GM23338 (cell line): ENCODE measurements around the gene SRMS. TPM values are rescaled to one million over a fixed set of nuclear protein-coding genes. Genes with fewer than 3 reads are reported as not detected.

Source experiments
- ATAC-seq: fragments of 200-7000 bp; cut with Tn5 transposase; 3 replicates; pipeline ENCODE4 v1.9.1; 2020
- DNase-seq: peaks from one replicate; pipeline ENCODE4 v3.0.0-alpha.2; 2015; ENCODE audit warnings: low spot score
- H2AFZ ChIP-seq: fragments of 200-600 bp; sonication (generic); 2 replicates; pipeline ENCODE4 v1.8.0; 2016; ENCODE audit warnings: antibody characterized with exemption, mild to moderate bottlenecking, moderate library complexity
- H3F3A ChIP-seq: fragments of 200-600 bp; sonication (generic); replicated peaks from 2 replicates; pipeline ENCODE4 v1.8.0; 2017; ENCODE audit warnings: antibody characterized with exemption, mixed run types, low read depth
- H3K27ac ChIP-seq: fragments of 200-600 bp; sonication (generic); 2 replicates; pipeline ENCODE4 v1.6.1; 2016; ENCODE audit warnings: low read depth
- H3K27me3 ChIP-seq: fragments of 200-600 bp; sonication (generic); 2 replicates; pipeline ENCODE4 v1.8.0; 2016; ENCODE audit warnings: mild to moderate bottlenecking, mixed run types, moderate library complexity; ENCODE audit not compliant: insufficient read depth
- H3K36me3 ChIP-seq: fragments of 200-600 bp; sonication (generic); 2 replicates; pipeline ENCODE4 v1.8.0; 2016; ENCODE audit warnings: mild to moderate bottlenecking; ENCODE audit not compliant: insufficient read depth
- H3K4me1 ChIP-seq: fragments of 200-600 bp; sonication (generic); 2 replicates; pipeline ENCODE4 v1.8.0; 2016; ENCODE audit warnings: mild to moderate bottlenecking, moderate library complexity; ENCODE audit not compliant: insufficient read depth
- H3K4me2 ChIP-seq: fragments of 200-600 bp; sonication (generic); 2 replicates; pipeline ENCODE4 v1.7.1; 2017; ENCODE audit warnings: mixed run types
- H3K4me3 ChIP-seq: fragments of 200-600 bp; sonication (generic); 2 replicates; pipeline ENCODE4 v1.6.1; 2016; ENCODE audit warnings: mixed run types
- H3K79me2 ChIP-seq: fragments of 200-600 bp; sonication (generic); replicated peaks from 2 replicates; pipeline ENCODE4 v1.8.0; 2017; ENCODE audit warnings: mild to moderate bottlenecking; ENCODE audit not compliant: insufficient read depth
- H3K9me2 ChIP-seq: fragments of 200-600 bp; sonication (generic); 2 replicates; pipeline ENCODE4 v1.8.0; 2017; ENCODE audit not compliant: insufficient read depth
- H4K20me1 ChIP-seq: fragments of 200-600 bp; sonication (generic); replicated peaks from 2 replicates; pipeline ENCODE4 v1.8.0; 2017; ENCODE audit warnings: mild to moderate bottlenecking; ENCODE audit not compliant: insufficient read depth
- H3K27ac Mint-ChIP-seq: 2 replicates; pipeline ENCODE4 v1.8.0; 2020; ENCODE audit warnings: inconsistent platforms, mild to moderate bottlenecking, moderate library complexity, mixed read lengths
- H3K27me3 Mint-ChIP-seq: 3 replicates; pipeline ENCODE4 v1.8.0; 2022; ENCODE audit warnings: low read depth, mild to moderate bottlenecking, moderate library complexity, mixed read lengths, inconsistent platforms; ENCODE audit not compliant: insufficient read depth, poor library complexity
- H3K36me3 Mint-ChIP-seq: 3 replicates; pipeline ENCODE4 v1.8.0; 2021; ENCODE audit warnings: low read depth, mild to moderate bottlenecking, inconsistent platforms, moderate library complexity, mixed read lengths
- H3K4me1 Mint-ChIP-seq: 3 replicates; pipeline ENCODE4 v1.8.0; 2020; ENCODE audit warnings: mild to moderate bottlenecking, inconsistent platforms, mixed read lengths
- H3K4me3 Mint-ChIP-seq: 3 replicates; pipeline ENCODE4 v1.8.0; 2021; ENCODE audit warnings: moderate library complexity, mild to moderate bottlenecking, inconsistent platforms, mixed read lengths
- H3K9me3 Mint-ChIP-seq: 3 replicates; pipeline ENCODE4 v1.8.0; 2020; ENCODE audit warnings: moderate library complexity, mild to moderate bottlenecking, inconsistent platforms, mixed read lengths
- NANOG ChIP-seq: IDR thresholded peaks from 2 replicates; pipeline ENCODE4 v1.6.1; 2016; ENCODE audit warnings: antibody characterized with exemption, borderline replicate concordance
- POLR2AphosphoS5 ChIP-seq: IDR thresholded peaks from 2 replicates; pipeline ENCODE4 v1.6.1; 2016; ENCODE audit warnings: antibody characterized with exemption, low read depth
- ZNF114 ChIP-seq: fragments of 250-450 bp; sonication (Bioruptor Pico); IDR thresholded peaks from 2 replicates; pipeline ENCODE4 v1.5.0; 2020; ENCODE audit warnings: mild to moderate bottlenecking, moderate library complexity
- ZNF331 ChIP-seq: fragments of 250-450 bp; sonication (Bioruptor Pico); IDR thresholded peaks from 2 replicates; pipeline ENCODE4 v1.5.0; 2020; ENCODE audit warnings: low read depth, mild to moderate bottlenecking, moderate library complexity
- polyA plus RNA-seq: library from polyadenylated mRNA; unstranded; fragments of >200 nt; fragmentation: Nextera tagmentation; extraction: Ambion mirVana; gene quantifications from 2 replicates; pipeline ENCODE4 v1.2.1, GENCODE V29; 2016
- total RNA-seq: library from RNA; depleted of rRNA; stranded (reverse); fragments of >200 nt; shearing (Covaris generic); gene quantifications from 2 replicates; pipeline ENCODE4 v1.2.3, GENCODE V29; 2014
- TF ChIP-seq, protein P1 (sequence below): IDR thresholded peaks from one replicate; pipeline ENCODE4 v1.6.1; 2018; ENCODE audit warnings: antibody characterized with exemption; ENCODE audit not compliant: unreplicated experiment
- TF ChIP-seq, protein P2 (sequence below), 2 experiments: fragments of 200-600 bp in 1 of 2; sonication (generic) in 1 of 2; conservative IDR thresholded peaks; 2 replicates each; pipeline versions ENCODE4 v1.5.1 to v1.6.1; 2016 to 2017; ENCODE audit warnings: antibody characterized with exemption in 2 of 2, low read depth in 2 of 2, mild to moderate bottlenecking in 2 of 2, moderate library complexity in 1 of 2
- TF ChIP-seq, protein P3 (sequence below): fragments of 250-450 bp; sonication (Bioruptor Pico); IDR thresholded peaks from 2 replicates; pipeline ENCODE4 v1.5.0; 2020; ENCODE audit warnings: mild to moderate bottlenecking, moderate library complexity
- TF ChIP-seq, protein P4 (sequence below): IDR thresholded peaks from 2 replicates; pipeline ENCODE4 v1.6.1; 2016; ENCODE audit warnings: antibody characterized with exemption

The SRMS gene
- total and polyA plus RNA-seq, 2 experiments from 2014 or later: 0.23 to 0.59 TPM

DNA sequence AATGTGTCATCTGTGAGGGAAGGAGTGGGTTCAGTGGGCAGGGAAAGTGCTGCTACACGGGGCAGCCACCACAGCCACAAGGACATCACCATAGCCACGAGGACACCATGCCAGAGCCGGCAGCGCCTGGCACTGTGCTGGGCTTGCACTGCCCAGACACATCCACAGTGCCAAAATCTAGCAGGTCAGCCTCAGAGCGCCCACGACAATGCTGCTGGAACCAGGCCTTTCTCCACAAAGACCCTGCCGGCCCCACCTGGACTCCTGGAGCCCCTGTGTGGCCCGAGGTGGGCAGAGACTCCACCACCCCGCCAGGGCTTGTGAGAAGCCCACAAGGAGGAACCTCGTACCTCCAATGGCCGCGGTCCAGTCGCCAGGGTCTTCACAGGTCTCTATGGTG lies 45.1 kb upstream of the SRMS start (continued):
- TF ChIP-seq, protein P1, sequence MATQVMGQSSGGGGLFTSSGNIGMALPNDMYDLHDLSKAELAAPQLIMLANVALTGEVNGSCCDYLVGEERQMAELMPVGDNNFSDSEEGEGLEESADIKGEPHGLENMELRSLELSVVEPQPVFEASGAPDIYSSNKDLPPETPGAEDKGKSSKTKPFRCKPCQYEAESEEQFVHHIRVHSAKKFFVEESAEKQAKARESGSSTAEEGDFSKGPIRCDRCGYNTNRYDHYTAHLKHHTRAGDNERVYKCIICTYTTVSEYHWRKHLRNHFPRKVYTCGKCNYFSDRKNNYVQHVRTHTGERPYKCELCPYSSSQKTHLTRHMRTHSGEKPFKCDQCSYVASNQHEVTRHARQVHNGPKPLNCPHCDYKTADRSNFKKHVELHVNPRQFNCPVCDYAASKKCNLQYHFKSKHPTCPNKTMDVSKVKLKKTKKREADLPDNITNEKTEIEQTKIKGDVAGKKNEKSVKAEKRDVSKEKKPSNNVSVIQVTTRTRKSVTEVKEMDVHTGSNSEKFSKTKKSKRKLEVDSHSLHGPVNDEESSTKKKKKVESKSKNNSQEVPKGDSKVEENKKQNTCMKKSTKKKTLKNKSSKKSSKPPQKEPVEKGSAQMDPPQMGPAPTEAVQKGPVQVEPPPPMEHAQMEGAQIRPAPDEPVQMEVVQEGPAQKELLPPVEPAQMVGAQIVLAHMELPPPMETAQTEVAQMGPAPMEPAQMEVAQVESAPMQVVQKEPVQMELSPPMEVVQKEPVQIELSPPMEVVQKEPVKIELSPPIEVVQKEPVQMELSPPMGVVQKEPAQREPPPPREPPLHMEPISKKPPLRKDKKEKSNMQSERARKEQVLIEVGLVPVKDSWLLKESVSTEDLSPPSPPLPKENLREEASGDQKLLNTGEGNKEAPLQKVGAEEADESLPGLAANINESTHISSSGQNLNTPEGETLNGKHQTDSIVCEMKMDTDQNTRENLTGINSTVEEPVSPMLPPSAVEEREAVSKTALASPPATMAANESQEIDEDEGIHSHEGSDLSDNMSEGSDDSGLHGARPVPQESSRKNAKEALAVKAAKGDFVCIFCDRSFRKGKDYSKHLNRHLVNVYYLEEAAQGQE: no peak
- TF ChIP-seq NANOG (no peak), ZNF331 (CRISPR knock-in tag) (no peak)

DNA sequence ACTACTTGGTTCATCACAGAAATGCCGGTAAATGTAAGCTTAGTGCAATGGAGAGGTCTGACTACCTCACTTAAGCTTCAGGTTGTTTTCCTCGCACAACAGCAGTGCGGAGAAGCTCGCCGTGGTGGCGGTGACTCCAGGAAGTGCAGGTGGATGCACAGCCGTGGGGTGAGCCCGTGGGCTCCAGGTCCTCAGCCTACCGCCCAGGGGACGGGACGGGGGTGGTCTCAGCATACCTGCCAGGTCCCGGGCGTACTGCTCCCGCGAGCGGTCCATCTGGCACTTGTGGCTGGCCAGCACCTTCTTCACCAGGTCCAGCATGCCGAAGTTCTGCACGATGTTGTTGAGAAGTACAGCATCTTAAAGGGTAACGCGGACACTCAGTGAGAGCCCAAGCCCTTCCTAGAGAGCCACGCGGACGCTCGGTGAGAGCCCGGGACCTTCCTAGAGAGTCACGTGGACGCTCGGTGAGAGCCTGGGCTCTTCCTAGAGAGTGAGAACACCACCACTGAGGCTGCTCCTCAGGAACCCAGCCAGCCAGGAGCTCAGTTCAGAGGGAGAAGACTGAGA lies 44.3 kb upstream of the SRMS start:
- no peak for ATAC-seq
- 0 out of 2 replicates have a peak, but pooled peaks cover 2% of the 10 kb centered on the region for H3F3A ChIP-seq
- no peak overlapping the region for H3K4me3 Mint-ChIP-seq
- H3K9me2 ChIP-seq: no peaks in the 10 kb centered on the region
- H3K4me1 Mint-ChIP-seq: no peaks in the 10 kb centered on the region
- peaks cover 18% of the 10 kb centered on the region for H3K36me3 Mint-ChIP-seq
- no peaks in the 10 kb centered on the region for H3K4me1 ChIP-seq
- H2AFZ ChIP-seq: no peak overlapping the region
- no peak overlapping the region for H3K27ac Mint-ChIP-seq
- H3K27me3 Mint-ChIP-seq: peaks cover 3% of the 10 kb centered on the region
- H3K36me3 ChIP-seq: no peaks in the 10 kb centered on the region
- no peaks in the 10 kb centered on the region for H3K27me3 ChIP-seq
- H3K4me3 ChIP-seq: no peak overlapping the region
- H3K27ac ChIP-seq: no peak overlapping the region
- no peak for DNase-seq
- no peak overlapping the region for H3K4me2 ChIP-seq
- no peaks in the 10 kb centered on the region for H3K9me3 Mint-ChIP-seq
- H3K79me2 ChIP-seq: no peaks in the 10 kb centered on the region
- H4K20me1 ChIP-seq: no peaks in the 10 kb centered on the region
- TF ChIP-seq, protein P1: no peak
- TF ChIP-seq, protein P2, sequence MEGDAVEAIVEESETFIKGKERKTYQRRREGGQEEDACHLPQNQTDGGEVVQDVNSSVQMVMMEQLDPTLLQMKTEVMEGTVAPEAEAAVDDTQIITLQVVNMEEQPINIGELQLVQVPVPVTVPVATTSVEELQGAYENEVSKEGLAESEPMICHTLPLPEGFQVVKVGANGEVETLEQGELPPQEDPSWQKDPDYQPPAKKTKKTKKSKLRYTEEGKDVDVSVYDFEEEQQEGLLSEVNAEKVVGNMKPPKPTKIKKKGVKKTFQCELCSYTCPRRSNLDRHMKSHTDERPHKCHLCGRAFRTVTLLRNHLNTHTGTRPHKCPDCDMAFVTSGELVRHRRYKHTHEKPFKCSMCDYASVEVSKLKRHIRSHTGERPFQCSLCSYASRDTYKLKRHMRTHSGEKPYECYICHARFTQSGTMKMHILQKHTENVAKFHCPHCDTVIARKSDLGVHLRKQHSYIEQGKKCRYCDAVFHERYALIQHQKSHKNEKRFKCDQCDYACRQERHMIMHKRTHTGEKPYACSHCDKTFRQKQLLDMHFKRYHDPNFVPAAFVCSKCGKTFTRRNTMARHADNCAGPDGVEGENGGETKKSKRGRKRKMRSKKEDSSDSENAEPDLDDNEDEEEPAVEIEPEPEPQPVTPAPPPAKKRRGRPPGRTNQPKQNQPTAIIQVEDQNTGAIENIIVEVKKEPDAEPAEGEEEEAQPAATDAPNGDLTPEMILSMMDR (conservative IDR thresholded peaks at IDR 0.05; ENCODE audit: low read depth in 2 of 2): no peak
- TF ChIP-seq ZNF114 (CRISPR knock-in tag) (no peak), POLR2AphosphoS5 (no peak)
- TF ChIP-seq, protein P3, sequence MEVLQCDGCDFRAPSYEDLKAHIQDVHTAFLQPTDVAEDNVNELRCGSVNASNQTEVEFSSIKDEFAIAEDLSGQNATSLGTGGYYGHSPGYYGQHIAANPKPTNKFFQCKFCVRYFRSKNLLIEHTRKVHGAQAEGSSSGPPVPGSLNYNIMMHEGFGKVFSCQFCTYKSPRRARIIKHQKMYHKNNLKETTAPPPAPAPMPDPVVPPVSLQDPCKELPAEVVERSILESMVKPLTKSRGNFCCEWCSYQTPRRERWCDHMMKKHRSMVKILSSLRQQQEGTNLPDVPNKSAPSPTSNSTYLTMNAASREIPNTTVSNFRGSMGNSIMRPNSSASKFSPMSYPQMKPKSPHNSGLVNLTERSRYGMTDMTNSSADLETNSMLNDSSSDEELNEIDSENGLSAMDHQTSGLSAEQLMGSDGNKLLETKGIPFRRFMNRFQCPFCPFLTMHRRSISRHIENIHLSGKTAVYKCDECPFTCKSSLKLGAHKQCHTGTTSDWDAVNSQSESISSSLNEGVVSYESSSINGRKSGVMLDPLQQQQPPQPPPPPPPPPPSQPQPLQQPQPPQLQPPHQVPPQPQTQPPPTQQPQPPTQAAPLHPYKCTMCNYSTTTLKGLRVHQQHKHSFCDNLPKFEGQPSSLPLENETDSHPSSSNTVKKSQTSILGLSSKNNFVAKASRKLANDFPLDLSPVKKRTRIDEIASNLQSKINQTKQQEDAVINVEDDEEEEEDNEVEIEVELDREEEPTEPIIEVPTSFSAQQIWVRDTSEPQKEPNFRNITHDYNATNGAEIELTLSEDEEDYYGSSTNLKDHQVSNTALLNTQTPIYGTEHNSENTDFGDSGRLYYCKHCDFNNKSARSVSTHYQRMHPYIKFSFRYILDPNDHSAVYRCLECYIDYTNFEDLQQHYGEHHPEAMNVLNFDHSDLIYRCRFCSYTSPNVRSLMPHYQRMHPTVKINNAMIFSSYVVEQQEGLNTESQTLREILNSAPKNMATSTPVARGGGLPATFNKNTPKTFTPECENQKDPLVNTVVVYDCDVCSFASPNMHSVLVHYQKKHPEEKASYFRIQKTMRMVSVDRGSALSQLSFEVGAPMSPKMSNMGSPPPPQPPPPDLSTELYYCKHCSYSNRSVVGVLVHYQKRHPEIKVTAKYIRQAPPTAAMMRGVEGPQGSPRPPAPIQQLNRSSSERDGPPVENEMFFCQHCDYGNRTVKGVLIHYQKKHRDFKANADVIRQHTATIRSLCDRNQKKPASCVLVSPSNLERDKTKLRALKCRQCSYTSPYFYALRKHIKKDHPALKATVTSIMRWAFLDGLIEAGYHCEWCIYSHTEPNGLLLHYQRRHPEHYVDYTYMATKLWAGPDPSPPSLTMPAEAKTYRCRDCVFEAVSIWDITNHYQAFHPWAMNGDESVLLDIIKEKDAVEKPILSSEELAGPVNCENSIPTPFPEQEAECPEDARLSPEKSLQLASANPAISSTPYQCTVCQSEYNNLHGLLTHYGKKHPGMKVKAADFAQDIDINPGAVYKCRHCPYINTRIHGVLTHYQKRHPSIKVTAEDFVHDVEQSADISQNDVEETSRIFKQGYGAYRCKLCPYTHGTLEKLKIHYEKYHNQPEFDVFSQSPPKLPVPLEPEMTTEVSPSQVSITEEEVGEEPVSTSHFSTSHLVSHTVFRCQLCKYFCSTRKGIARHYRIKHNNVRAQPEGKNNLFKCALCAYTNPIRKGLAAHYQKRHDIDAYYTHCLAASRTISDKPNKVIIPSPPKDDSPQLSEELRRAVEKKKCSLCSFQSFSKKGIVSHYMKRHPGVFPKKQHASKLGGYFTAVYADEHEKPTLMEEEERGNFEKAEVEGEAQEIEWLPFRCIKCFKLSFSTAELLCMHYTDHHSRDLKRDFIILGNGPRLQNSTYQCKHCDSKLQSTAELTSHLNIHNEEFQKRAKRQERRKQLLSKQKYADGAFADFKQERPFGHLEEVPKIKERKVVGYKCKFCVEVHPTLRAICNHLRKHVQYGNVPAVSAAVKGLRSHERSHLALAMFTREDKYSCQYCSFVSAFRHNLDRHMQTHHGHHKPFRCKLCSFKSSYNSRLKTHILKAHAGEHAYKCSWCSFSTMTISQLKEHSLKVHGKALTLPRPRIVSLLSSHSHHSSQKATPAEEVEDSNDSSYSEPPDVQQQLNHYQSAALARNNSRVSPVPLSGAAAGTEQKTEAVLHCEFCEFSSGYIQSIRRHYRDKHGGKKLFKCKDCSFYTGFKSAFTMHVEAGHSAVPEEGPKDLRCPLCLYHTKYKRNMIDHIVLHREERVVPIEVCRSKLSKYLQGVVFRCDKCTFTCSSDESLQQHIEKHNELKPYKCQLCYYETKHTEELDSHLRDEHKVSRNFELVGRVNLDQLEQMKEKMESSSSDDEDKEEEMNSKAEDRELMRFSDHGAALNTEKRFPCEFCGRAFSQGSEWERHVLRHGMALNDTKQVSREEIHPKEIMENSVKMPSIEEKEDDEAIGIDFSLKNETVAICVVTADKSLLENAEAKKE (CRISPR knock-in tag): no peak
- TF ChIP-seq, protein P4, sequence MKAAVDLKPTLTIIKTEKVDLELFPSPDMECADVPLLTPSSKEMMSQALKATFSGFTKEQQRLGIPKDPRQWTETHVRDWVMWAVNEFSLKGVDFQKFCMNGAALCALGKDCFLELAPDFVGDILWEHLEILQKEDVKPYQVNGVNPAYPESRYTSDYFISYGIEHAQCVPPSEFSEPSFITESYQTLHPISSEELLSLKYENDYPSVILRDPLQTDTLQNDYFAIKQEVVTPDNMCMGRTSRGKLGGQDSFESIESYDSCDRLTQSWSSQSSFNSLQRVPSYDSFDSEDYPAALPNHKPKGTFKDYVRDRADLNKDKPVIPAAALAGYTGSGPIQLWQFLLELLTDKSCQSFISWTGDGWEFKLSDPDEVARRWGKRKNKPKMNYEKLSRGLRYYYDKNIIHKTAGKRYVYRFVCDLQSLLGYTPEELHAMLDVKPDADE: no peak
